ENCODE measurements around the gene FCMR. TPM values are rescaled to one million over a fixed set of nuclear protein-coding genes. Genes with fewer than 3 reads are reported as not detected.

FCMR gene
- total and polyA plus RNA-seq, 9 of the 15 experiments (the other 6 are each of a cell fraction or from before 2014, with no cell fraction given), result 0.11 to 0.82 (median 0.20) TPM; not detected in 5

DNA sequence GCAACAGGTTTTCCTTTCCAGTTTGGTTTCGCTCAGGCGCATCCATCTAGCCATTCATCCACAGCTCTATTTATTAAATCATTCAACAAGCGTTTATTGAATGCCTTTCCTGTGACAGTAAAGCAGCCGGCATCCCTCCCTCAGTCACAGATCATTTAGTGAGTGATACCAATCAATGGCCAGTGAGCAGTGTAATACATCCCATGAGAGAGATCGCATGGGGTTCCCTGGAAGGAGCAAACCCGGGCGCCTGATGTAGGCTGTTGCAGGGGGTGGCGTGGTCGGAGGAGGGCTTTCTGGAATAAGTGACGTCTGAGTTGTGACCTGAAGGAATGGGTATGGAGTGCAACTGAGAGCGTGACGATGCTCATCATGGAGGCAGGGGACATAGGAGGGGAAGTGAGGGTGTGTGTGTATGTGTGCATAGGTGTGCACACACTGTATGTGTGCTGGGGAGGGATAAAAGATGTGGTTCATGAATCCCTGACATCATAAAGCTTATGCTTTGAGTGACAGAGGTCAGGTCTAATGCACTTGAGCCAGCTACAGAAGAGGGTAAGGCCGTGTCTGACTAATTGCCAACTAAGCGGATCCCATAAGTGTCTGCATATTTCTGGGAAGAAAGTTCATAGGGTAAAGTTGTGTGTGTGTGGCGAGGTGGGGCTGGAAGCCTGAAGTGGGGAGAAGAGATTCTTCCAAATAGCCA lies 6.6 kb downstream of the FCMR start:
- no TSS peak for BruUV-seq (replicated peaks)
- Histone ChIP-seq H3K9me3 (replicated peaks; ENCODE audit: control insufficient read depth, insufficient read depth, low read depth, low read length) (no peaks in the 10 kb centered on the region), H3K79me2 (ENCODE audit: control insufficient read depth, insufficient read depth, low read length) (no peaks in the 10 kb centered on the region), H3K4me1 (replicated peaks in 1 of 2; ENCODE audit: control insufficient read depth in 2 of 2, insufficient read depth in 2 of 2, low read length in 2 of 2) (no peaks in the 10 kb centered on the region), H3K9me1 (ENCODE audit: control insufficient read depth, insufficient read depth, low read length) (no peaks in the 10 kb centered on the region), H3K4me3 (no peak overlapping the region), H3K27ac (ENCODE audit: extremely low read depth, low read depth, low read length) (no peak overlapping the region), H4K20me1 (replicated peaks; ENCODE audit: control insufficient read depth, insufficient read depth, low read length) (0 out of 2 replicates have a peak, but pooled peaks cover 3% of the 10 kb centered on the region), H2AFZ (ENCODE audit: low read depth, low read length) (no peak overlapping the region), H3K36me3 (ENCODE audit: control insufficient read depth, insufficient read depth, low read length) (no peaks in the 10 kb centered on the region), H3K9ac (ENCODE audit: insufficient read depth in 1 of 2, low read depth in 2 of 2, low read length in 2 of 2) (no peak overlapping the region), H3K27me3 (ENCODE audit: control insufficient read depth in 2 of 2, insufficient read depth in 2 of 2, low read length in 2 of 2) (peaks cover 37 to 47% of the 10 kb centered on the region in 2 experiments), H3K4me2 (ENCODE audit: insufficient read depth, low read length) (no peak overlapping the region)
- ATAC-seq (no peak), FAIRE-seq (no peak), DNase-seq (ENCODE audit: extremely low read depth in 1 of 4, low spot score in 3 of 4) (no peak)
- WGBS (ENCODE audit: insufficient coverage, low coverage, missing lambda C conversion rate), result 8% methylated on average over 15 of the region's 15 CpGs
- ChIA-PET CTCF (ENCODE audit: low intra/inter-chr PET ratio) (interaction anchor here (1.1 kb wide), 1 partner anchor 307 kb away, joined by 3 read pairs; no protein-coding TSS in a partner anchor), POLR2A (interaction anchor here (0.6 kb wide), 2 partner anchors 15 to 321 kb away, joined by 3 read pairs; no protein-coding TSS in a partner anchor)
- in situ Hi-C loops (cut with MboI), result loop anchor here (25.0 kb wide), 1 partner anchor 303 kb away; the partner anchor contains the start of gene EIF2D
- TF ChIP-seq NFIX (CRISPR knock-in tag; IDR thresholded peaks at IDR 0.05; ENCODE audit: low read depth), result no peak
- TF ChIP-seq, protein P1, sequence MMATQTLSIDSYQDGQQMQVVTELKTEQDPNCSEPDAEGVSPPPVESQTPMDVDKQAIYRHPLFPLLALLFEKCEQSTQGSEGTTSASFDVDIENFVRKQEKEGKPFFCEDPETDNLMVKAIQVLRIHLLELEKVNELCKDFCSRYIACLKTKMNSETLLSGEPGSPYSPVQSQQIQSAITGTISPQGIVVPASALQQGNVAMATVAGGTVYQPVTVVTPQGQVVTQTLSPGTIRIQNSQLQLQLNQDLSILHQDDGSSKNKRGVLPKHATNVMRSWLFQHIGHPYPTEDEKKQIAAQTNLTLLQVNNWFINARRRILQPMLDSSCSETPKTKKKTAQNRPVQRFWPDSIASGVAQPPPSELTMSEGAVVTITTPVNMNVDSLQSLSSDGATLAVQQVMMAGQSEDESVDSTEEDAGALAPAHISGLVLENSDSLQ (IDR thresholded peaks at IDR 0.05), result peak; percentile 51; the same call in 1 of the 2 replicates
- intact Hi-C loops (cut with micrococcal nuclease), result no loop called here

Data from K562 (cell line).